HEK293 (cell line): Measurements from ENCODE around the gene AQP3.
A peak's percentile ranks its signal among the peaks of the same experiment; 100 is the strongest.

ENCODE experiments used
- CTCF ChIA-PET: fragments of 350-600 bp; formaldehyde crosslinking; extraction: SDS; loops from one replicate; lab custom pipeline; 2021; ENCODE audit warnings: antibody characterized with exemption; lab: Yijun Ruan, JAX
- POLR2A ChIA-PET: fragments of 300-600 bp; formaldehyde crosslinking; extraction: SDS; loops from one replicate; lab custom pipeline; 2020; ENCODE audit warnings: antibody characterized with exemption, inconsistent platforms; lab: Yijun Ruan, JAX
- H3K27ac ChIP-seq: fragments of 200-500 bp; sonication (Bioruptor generic); 2 replicates; pipeline ENCODE4 v1.5.1; 2014; ENCODE audit warnings: low read depth, low read length, control low read depth, inconsistent platforms; ENCODE audit errors: extremely low read depth
- H3K36me3 ChIP-seq, 2 experiments: fragments of 200-500 bp in 1 of 2; sonication (Bioruptor generic) in 1 of 2; 1 replicate in 1 of 2; 2 replicates in 1 of 2; pipeline ENCODE4 v1.5.1; 2014 to 2017; ENCODE audit warnings: inconsistent platforms in 2 of 2, low read length in 2 of 2; ENCODE audit not compliant: control insufficient read depth in 2 of 2, insufficient read depth in 1 of 2
- H3K4me1 ChIP-seq: fragments of 200-500 bp; sonication (Bioruptor generic); 2 replicates; pipeline ENCODE4 v1.5.1; 2014; ENCODE audit warnings: mild to moderate bottlenecking, low read length, inconsistent platforms; ENCODE audit not compliant: control insufficient read depth, insufficient read depth
- H3K4me3 ChIP-seq: 2 replicates; pipeline ENCODE4 v1.5.1; 2011; ENCODE audit warnings: low read depth, mild to moderate bottlenecking, control low read depth, low read length, moderate library complexity
- H3K9me3 ChIP-seq: fragments of 200-500 bp; sonication (Bioruptor generic); 2 replicates; pipeline ENCODE4 v1.5.1; 2014; ENCODE audit warnings: low read depth, low read length, inconsistent platforms; ENCODE audit not compliant: control insufficient read depth, insufficient read depth
- MYNN ChIP-seq: fragments of 450-650 bp; formaldehyde crosslinking; IDR thresholded peaks from 2 replicates; pipeline ENCODE4 v1.5.1; 2016; ENCODE audit warnings: missing biosample characterization, missing genetic modification characterization, borderline replicate concordance
- SALL2 ChIP-seq: fragments of 450-650 bp; formaldehyde crosslinking; IDR thresholded peaks from 2 replicates; pipeline ENCODE4 v1.5.0; 2017; ENCODE audit warnings: missing biosample characterization, mild to moderate bottlenecking, missing genetic modification characterization, borderline replicate concordance
- SCRT2 ChIP-seq: fragments of 450-650 bp; formaldehyde crosslinking; IDR thresholded peaks from 2 replicates; pipeline ENCODE4 v1.5.1; 2016; ENCODE audit warnings: missing biosample characterization, missing genetic modification characterization
- SP2 ChIP-seq: fragments of 450-650 bp; formaldehyde crosslinking; IDR thresholded peaks from 2 replicates; pipeline ENCODE4 v1.5.1; 2016; ENCODE audit warnings: missing biosample characterization, missing genetic modification characterization
- SP3 ChIP-seq: fragments of 450-650 bp; formaldehyde crosslinking; IDR thresholded peaks from 2 replicates; pipeline ENCODE4 v1.5.1; 2016; ENCODE audit warnings: missing biosample characterization, missing genetic modification characterization
- WT1 ChIP-seq: fragments of 450-650 bp; formaldehyde crosslinking; IDR thresholded peaks from 2 replicates; pipeline ENCODE4 v1.5.1; 2016; ENCODE audit warnings: missing biosample characterization, missing genetic modification characterization
- ZBTB17 ChIP-seq: fragments of 450-650 bp; formaldehyde crosslinking; IDR thresholded peaks from 2 replicates; pipeline ENCODE4 v1.5.1; 2016; ENCODE audit warnings: missing biosample characterization, missing genetic modification characterization
- ZBTB20 ChIP-seq: fragments of 450-650 bp; formaldehyde crosslinking; IDR thresholded peaks from 2 replicates; pipeline ENCODE4 v1.5.1; 2016; ENCODE audit warnings: missing biosample characterization, missing genetic modification characterization
- ZBTB21 ChIP-seq: fragments of 450-650 bp; formaldehyde crosslinking; IDR thresholded peaks from 2 replicates; pipeline ENCODE4 v1.5.1; 2017; ENCODE audit warnings: missing biosample characterization, missing genetic modification characterization
- ZFHX2 ChIP-seq: fragments of 450-650 bp; formaldehyde crosslinking; conservative IDR thresholded peaks from 2 replicates; pipeline ENCODE4 v1.5.1; 2016; ENCODE audit warnings: missing biosample characterization, missing genetic modification characterization
- ZFP3 ChIP-seq: fragments of 450-650 bp; formaldehyde crosslinking; IDR thresholded peaks from 2 replicates; pipeline ENCODE4 v1.5.1; 2016; ENCODE audit warnings: low read depth, missing biosample characterization, missing genetic modification characterization
- ZFP37 ChIP-seq: fragments of 450-650 bp; formaldehyde crosslinking; IDR thresholded peaks from 2 replicates; pipeline ENCODE4 v1.5.1; 2016; ENCODE audit warnings: missing biosample characterization, missing genetic modification characterization
- ZFP69B ChIP-seq: fragments of 450-650 bp; formaldehyde crosslinking; IDR thresholded peaks from 2 replicates; pipeline ENCODE4 v1.5.1; 2016; ENCODE audit warnings: missing biosample characterization, missing genetic modification characterization
- ZNF112 ChIP-seq: fragments of 450-650 bp; formaldehyde crosslinking; IDR thresholded peaks from 2 replicates; pipeline ENCODE4 v1.5.0; 2017; ENCODE audit warnings: missing biosample characterization, missing genetic modification characterization
- ZNF133 ChIP-seq: fragments of 450-650 bp; formaldehyde crosslinking; IDR thresholded peaks from 2 replicates; pipeline ENCODE4 v1.5.1; 2016; ENCODE audit warnings: missing biosample characterization, missing genetic modification characterization
- ZNF19 ChIP-seq: fragments of 450-650 bp; formaldehyde crosslinking; IDR thresholded peaks from 2 replicates; pipeline ENCODE4; 2016; ENCODE audit warnings: missing biosample characterization, missing genetic modification characterization, low read depth
- ZNF214 ChIP-seq: fragments of 450-650 bp; formaldehyde crosslinking; IDR thresholded peaks from 2 replicates; pipeline ENCODE4 v1.5.1; 2017; ENCODE audit warnings: missing biosample characterization, mild to moderate bottlenecking, missing genetic modification characterization, borderline replicate concordance
- ZNF23 ChIP-seq: fragments of 450-650 bp; formaldehyde crosslinking; IDR thresholded peaks from 2 replicates; pipeline ENCODE4 v1.5.1; 2016; ENCODE audit warnings: missing biosample characterization, missing genetic modification characterization, borderline replicate concordance
- ZNF274 ChIP-seq, 2 experiments: fragments of 200-500 bp in 1 of 2; fragments of 450-650 bp in 1 of 2; sonication (Bioruptor generic) in 1 of 2; formaldehyde crosslinking in 1 of 2; IDR thresholded peaks; 2 replicates each; pipeline versions ENCODE4 v1.5.1 to v1.6.1; 2014 to 2016; ENCODE audit warnings: borderline replicate concordance in 1 of 2, inconsistent platforms in 1 of 2, low read length in 1 of 2, missing biosample characterization in 1 of 2, missing genetic modification characterization in 1 of 2
- ZNF600 ChIP-seq: fragments of 450-650 bp; formaldehyde crosslinking; IDR thresholded peaks from 2 replicates; pipeline ENCODE4 v1.5.1; 2016; ENCODE audit warnings: missing biosample characterization, missing genetic modification characterization
- ZNF626 ChIP-seq: fragments of 450-650 bp; sonication (Bioruptor Pico); formaldehyde crosslinking; IDR thresholded peaks from 2 replicates; pipeline ENCODE4 v1.5.1; 2018; ENCODE audit warnings: missing biosample characterization, missing genetic modification characterization, inconsistent platforms
- ZNF629 ChIP-seq: fragments of 450-650 bp; formaldehyde crosslinking; IDR thresholded peaks from 2 replicates; pipeline ENCODE4 v1.5.1; 2017; ENCODE audit warnings: missing biosample characterization, missing genetic modification characterization
- ZNF658 ChIP-seq: fragments of 450-650 bp; formaldehyde crosslinking; IDR thresholded peaks from 2 replicates; pipeline ENCODE4; 2016; ENCODE audit warnings: missing biosample characterization, missing genetic modification characterization
- TF ChIP-seq, protein P1 (sequence below): fragments of 450-650 bp; formaldehyde crosslinking; IDR thresholded peaks from 2 replicates; pipeline ENCODE4 v1.5.1; 2016; ENCODE audit warnings: missing biosample characterization, missing genetic modification characterization
- TF ChIP-seq, protein P2 (sequence below): fragments of 450-650 bp; formaldehyde crosslinking; IDR thresholded peaks from 2 replicates; pipeline ENCODE4 v1.5.1; 2016; ENCODE audit warnings: missing biosample characterization, missing genetic modification characterization
- TF ChIP-seq, protein P3 (sequence below): fragments of 450-650 bp; formaldehyde crosslinking; IDR thresholded peaks from 2 replicates; pipeline ENCODE4 v1.5.1; 2016; ENCODE audit warnings: missing biosample characterization, missing genetic modification characterization
- TF ChIP-seq, protein P4 (sequence below): fragments of 450-650 bp; formaldehyde crosslinking; IDR thresholded peaks from 2 replicates; pipeline ENCODE4 v1.5.1; 2016; ENCODE audit warnings: missing biosample characterization, missing genetic modification characterization, low read depth
- TF ChIP-seq, protein P5 (sequence below): fragments of 450-650 bp; formaldehyde crosslinking; IDR thresholded peaks from 2 replicates; pipeline ENCODE4 v1.5.1; 2016; ENCODE audit warnings: missing biosample characterization, missing genetic modification characterization, borderline replicate concordance

The AQP3 gene

DNA sequence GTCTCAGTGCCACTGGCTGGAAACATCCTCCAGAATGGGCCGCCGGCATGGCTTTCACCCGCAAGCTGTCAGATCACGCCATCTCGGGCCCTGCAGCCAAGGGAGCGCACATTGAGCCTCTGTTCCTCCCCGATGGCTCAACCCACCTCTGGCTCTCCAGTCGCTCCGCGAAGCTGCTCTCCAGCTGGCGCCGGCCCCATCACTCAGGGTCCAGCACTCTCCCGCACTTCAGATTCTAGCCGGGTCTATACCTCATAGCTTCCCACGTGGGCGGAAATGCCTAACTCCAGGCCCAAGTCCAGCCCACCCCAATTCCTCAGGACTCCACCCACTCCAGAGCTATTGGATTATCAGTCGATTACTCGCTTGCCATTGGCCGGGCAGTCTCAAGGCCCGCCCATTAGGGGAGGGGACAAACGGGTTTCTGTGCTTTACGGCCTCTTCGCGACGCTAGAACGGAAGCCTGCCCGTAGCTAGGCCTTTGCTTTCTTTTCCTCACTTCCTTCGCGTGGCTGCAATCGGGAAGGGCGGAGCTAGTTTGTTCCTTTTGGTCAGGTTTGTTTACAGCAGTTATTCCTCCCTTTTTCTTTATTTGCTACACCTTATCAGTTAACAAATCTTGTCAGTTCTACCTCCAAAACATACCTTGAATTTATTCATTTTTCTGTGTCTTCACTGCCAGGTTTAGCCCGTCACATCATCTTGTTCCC is 26.4 kb upstream of the AQP3 start, which contains the start of gene NOL6:
TSS of gene NOL6 (minus strand) at position 282 of the 710 bp plus-strand sequence. CDS start at position 200, 82 bp downstream.
- ChIA-PET CTCF (interaction anchor here (0.6 to 9.3 kb wide), 19 partner anchors 9 to 258 kb away, joined by 3 to 176 read pairs (median 6); partner anchors contain the start of genes ANKRD18B, AQP3 and AQP7), POLR2A (interaction anchor here (0.5 to 3.6 kb wide), 33 partner anchors 9 to 574 kb away, joined by 3 to 34 read pairs (median 5); partner anchors contain the start of genes ANKRD18B, AQP3, BAG1 and CHMP5)
- Histone ChIP-seq H3K9me3 (no peaks in the 10 kb centered on the region), H3K4me1 (no peaks in the 10 kb centered on the region), H3K36me3 (peaks cover 8 to 34% of the 10 kb centered on the region in 2 experiments), H3K4me3 (peak within 1 kb of the TSS; percentile 91), H3K27ac (no peak within 1 kb of the TSS)
- TF ChIP-seq ZFP69B (tag by site-specific recombination) (no peak), ZBTB17 (peak; percentile 7; the same call in 1 of the 2 replicates), ZNF626 (no peak), ZFHX2 (tag by site-specific recombination) (peak; percentile 67), ZNF214 (tag by site-specific recombination) (no peak), ZBTB20 (tag by site-specific recombination) (no peak), SALL2 (tag by site-specific recombination) (no peak), ZNF600 (tag by site-specific recombination) (no peak), ZNF23 (tag by site-specific recombination) (no peak), SCRT2 (no peak), MYNN (tag by site-specific recombination) (no peak), ZFP3 (tag by site-specific recombination) (no peak), ZNF658 (no peak), ZFP37 (tag by site-specific recombination) (peak; percentile 21; the same call in 1 of the 2 replicates), ZNF19 (tag by site-specific recombination) (no peak), ZNF274 (IDR thresholded peaks at IDR 0.05; ENCODE audit: low read length) (no peak), ZNF274 (tag by site-specific recombination; IDR thresholded peaks at IDR 0.05; ENCODE audit: borderline replicate concordance) (no peak), ZBTB21 (tag by site-specific recombination) (no peak), ZNF133 (tag by site-specific recombination) (no peak), WT1 (no peak), ZNF112 (no peak), ZNF629 (tag by site-specific recombination) (peak; percentile 44; the same call in 1 of the 2 replicates), SP2 (tag by site-specific recombination) (peak; percentile 98), SP3 (tag by site-specific recombination) (peak; percentile 96)
- TF ChIP-seq, protein P1, sequence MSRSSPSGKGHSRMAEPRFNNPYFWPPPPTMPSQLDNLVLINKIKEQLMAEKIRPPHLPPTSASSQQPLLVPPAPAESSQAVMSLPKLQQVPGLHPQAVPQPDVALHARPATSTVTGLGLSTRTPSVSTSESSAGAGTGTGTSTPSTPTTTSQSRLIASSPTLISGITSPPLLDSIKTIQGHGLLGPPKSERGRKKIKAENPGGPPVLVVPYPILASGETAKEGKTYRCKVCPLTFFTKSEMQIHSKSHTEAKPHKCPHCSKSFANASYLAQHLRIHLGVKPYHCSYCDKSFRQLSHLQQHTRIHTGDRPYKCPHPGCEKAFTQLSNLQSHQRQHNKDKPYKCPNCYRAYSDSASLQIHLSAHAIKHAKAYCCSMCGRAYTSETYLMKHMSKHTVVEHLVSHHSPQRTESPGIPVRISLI (tag by site-specific recombination), result no peak
- TF ChIP-seq, protein P2, sequence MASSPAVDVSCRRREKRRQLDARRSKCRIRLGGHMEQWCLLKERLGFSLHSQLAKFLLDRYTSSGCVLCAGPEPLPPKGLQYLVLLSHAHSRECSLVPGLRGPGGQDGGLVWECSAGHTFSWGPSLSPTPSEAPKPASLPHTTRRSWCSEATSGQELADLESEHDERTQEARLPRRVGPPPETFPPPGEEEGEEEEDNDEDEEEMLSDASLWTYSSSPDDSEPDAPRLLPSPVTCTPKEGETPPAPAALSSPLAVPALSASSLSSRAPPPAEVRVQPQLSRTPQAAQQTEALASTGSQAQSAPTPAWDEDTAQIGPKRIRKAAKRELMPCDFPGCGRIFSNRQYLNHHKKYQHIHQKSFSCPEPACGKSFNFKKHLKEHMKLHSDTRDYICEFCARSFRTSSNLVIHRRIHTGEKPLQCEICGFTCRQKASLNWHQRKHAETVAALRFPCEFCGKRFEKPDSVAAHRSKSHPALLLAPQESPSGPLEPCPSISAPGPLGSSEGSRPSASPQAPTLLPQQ (tag by site-specific recombination), result no peak
- TF ChIP-seq, protein P3, sequence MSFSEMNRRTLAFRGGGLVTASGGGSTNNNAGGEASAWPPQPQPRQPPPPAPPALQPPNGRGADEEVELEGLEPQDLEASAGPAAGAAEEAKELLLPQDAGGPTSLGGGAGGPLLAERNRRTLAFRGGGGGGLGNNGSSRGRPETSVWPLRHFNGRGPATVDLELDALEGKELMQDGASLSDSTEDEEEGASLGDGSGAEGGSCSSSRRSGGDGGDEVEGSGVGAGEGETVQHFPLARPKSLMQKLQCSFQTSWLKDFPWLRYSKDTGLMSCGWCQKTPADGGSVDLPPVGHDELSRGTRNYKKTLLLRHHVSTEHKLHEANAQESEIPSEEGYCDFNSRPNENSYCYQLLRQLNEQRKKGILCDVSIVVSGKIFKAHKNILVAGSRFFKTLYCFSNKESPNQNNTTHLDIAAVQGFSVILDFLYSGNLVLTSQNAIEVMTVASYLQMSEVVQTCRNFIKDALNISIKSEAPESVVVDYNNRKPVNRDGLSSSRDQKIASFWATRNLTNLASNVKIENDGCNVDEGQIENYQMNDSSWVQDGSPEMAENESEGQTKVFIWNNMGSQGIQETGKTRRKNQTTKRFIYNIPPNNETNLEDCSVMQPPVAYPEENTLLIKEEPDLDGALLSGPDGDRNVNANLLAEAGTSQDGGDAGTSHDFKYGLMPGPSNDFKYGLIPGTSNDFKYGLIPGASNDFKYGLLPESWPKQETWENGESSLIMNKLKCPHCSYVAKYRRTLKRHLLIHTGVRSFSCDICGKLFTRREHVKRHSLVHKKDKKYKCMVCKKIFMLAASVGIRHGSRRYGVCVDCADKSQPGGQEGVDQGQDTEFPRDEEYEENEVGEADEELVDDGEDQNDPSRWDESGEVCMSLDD (tag by site-specific recombination), result no peak
- TF ChIP-seq, protein P4, sequence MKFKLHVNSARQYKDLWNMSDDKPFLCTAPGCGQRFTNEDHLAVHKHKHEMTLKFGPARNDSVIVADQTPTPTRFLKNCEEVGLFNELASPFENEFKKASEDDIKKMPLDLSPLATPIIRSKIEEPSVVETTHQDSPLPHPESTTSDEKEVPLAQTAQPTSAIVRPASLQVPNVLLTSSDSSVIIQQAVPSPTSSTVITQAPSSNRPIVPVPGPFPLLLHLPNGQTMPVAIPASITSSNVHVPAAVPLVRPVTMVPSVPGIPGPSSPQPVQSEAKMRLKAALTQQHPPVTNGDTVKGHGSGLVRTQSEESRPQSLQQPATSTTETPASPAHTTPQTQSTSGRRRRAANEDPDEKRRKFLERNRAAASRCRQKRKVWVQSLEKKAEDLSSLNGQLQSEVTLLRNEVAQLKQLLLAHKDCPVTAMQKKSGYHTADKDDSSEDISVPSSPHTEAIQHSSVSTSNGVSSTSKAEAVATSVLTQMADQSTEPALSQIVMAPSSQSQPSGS (tag by site-specific recombination), result no peak
- TF ChIP-seq, protein P5, sequence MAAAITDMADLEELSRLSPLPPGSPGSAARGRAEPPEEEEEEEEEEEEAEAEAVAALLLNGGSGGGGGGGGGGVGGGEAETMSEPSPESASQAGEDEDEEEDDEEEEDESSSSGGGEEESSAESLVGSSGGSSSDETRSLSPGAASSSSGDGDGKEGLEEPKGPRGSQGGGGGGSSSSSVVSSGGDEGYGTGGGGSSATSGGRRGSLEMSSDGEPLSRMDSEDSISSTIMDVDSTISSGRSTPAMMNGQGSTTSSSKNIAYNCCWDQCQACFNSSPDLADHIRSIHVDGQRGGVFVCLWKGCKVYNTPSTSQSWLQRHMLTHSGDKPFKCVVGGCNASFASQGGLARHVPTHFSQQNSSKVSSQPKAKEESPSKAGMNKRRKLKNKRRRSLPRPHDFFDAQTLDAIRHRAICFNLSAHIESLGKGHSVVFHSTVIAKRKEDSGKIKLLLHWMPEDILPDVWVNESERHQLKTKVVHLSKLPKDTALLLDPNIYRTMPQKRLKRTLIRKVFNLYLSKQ (tag by site-specific recombination), result no peak
